NCI-H748 treated with DMSO at 0.1 percent for 48 hours (cell line): Measurements from ENCODE around the gene RNF212B.
"Not testable (repeated sequence)": the region's sequence is repeated elsewhere in the genome, so short reads cannot be mapped to it uniquely, and the experiment has no call there.

Experiments
- DNase-seq: peaks from one replicate; lab custom pipeline; 2025; lab: John Stamatoyannopoulos, UW

The RNF212B gene, protein sequence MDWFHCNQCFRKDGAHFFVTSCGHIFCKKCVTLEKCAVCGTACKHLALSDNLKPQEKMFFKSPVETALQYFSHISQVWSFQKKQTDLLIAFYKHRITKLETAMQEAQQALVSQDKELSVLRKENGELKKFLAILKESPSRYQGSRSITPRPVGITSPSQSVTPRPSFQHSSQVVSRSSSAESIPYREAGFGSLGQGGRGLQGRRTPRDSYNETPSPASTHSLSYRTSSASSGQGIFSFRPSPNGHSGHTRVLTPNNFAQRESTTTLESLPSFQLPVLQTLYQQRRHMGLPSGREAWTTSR

DNA sequence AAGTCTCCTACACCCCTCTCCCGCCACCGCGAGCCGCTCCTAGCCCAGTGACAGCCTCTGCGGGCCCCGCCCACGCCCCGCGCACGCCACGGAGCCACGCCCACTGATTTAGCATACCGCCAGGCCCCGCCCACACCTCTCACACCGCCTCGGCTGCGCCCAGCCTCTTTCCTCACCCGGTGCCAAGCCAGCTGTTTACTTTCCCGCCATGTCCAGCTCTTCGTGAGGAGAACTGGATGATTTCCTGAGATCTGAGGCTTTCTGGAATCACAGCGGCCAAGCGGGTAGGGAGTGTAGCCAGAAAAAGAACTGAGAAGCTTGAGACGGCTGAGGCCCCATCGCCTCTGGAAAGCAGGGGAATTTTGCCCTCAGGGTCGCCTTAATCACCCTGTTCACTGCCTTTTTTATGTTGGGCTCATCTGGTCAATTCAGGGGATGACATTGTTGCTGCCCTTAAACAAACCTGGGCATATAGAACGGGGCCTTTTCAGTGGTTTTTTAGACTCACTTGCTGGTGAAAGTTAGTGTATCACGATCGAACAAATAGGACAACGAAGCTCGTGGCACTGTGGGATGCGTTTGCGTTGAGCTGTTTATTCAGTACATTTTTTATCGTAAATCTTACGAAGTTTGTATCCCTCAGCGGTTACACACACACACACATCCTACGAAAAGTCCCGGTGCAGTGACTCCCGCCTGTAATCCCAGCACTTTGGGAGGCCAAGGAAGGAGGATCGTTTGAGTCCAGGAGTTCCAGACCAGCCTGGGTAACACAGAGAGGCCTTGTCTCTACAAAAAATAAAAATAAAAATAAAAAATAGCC is at the start of gene RNF212B:
Gene RNF212B, plus strand, starts transcription at position 165 of the 823 bp plus-strand sequence. CDS start 2,410 bp downstream, outside the sequence.
- peak; percentile 77 for DNase-seq

DNA sequence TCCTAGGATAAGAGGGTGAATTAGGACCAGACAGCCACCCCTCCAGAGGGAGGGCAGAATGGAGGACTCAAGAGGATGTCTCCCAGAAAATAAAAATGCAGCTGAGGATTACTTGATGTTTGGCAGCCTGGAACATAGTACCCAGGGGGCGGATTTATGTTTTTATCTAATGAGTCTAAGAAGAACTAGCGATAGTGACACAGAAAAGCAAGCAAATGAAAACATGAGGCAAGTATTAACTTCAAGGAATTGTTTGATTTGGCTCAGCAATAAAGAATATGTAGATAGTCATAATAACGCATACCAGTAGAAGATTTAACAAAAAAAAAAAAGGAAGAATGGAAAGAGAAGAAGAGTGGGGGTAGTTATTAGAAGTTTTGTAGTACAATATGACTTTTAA is 44.3 kb upstream of the RNF212B start:
- DNase-seq: no peak

DNA sequence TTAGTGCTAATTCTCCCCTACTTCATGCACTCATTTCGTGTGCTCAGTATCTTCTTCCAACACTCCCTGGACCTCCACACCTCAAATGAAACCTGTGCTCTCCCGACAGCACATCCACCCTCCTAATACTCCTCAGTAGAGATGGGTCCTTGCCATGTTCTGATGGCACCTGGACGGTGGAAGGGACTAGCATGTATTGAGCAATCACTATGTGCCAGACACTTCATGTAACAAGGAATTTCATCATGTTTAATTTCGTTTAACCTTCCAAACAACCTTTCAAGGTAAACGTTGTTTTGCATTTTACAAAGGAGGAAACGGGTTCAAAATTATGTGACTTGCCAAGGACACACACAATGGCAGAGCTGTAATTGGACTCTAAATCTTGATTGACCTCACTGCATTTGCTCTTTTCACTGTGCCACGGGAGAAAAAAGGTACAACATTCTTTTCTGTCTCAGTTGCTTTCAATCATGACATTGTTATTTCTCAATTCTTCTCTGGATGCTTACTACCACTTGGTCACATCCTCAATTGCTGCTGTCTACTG is 42.1 kb upstream of the RNF212B start:
- no peak for DNase-seq

DNA sequence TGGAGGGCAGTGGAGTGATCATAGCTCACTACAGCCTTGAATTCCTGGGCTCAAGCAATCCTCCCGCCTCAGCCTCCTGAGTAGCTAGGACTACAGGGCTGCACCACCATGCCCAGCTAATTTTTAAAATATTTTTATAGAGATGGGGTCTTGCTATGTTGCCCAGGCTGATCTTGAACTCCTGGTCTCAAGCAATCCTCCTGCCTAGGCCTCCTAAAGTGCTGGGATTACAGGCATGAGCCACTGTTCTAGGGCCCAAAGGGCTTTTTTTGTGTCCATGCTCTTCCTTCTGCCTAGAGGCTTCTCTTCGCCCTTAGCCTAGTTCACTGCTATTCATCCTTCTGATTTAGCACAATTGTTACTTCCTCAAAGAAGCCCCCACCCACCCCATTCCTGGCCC is 41.2 kb upstream of the RNF212B start:
- DNase-seq: not testable (repeated sequence)

DNA sequence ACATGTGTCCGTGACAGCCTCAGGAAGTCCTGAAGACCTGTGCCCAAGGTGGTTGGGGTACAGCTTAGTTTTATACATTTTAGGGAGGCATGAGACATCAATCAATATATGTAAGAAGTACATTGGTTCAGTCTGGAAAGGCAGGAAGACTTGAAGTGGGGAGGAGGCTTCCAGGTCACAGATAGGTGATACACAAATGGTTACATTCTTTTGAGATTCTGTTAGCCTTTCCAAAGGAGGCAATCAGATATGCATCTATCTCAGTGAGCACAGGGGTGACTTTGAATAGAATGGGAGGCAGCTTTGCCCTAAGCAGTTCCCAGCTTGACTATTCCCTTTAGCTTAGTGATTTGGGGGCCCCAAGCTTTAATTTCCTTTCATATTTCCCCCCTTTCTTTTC is 38.6 kb upstream of the RNF212B start:
- not testable (repeated sequence) for DNase-seq

DNA sequence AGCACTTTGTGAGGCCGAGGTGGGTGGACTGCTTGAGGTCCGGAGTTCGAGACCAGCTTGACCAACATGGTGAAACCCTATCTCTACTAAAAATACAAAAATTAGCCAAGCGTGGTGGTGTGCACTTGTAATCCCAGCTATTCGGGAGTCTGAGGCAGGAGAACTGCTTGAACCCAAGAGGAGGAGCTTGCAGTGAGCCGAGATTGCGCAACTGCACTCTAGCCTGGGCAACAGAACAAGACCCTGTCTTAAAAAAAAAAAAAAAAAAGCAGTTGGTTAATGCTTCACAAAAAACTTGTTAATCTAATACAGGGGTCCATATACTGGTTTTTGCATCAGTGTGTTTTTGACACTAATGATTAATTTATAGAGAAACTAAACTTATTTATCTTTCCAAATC is 35.7 kb upstream of the RNF212B start:
- no peak for DNase-seq

DNA sequence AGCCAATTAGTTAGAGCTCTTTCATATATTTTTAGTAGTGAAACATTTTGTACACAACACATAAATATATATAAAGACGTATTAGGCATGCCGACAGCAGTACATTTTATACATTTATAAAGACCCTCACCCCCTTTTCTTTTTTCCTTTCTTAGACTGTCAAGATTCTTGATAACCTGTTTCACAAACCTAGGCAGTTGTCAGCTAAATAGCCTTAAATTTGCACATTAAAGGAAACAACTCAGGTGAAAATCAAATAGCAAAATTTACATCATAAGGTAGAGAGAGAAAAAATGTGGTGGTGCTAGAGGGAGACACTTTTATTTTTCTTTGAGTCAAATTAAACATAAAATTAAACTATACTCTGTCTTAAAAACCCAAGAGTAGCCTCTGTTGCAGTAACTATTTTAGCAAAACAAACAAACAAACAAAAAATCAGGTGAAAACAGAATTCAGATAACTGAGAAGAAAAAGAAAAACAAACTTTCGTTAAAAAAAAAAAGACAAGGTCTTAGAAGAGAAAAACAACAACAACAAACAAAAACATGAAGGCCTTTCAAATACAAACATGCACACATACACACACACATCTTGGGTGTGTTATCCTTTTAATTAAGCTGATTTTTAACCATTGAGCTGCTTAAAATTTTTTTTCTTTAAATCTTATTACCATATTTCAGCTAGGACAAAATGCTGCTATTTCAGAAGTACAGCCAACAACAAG is 31.2 kb upstream of the RNF212B start:
- DNase-seq: no peak

DNA sequence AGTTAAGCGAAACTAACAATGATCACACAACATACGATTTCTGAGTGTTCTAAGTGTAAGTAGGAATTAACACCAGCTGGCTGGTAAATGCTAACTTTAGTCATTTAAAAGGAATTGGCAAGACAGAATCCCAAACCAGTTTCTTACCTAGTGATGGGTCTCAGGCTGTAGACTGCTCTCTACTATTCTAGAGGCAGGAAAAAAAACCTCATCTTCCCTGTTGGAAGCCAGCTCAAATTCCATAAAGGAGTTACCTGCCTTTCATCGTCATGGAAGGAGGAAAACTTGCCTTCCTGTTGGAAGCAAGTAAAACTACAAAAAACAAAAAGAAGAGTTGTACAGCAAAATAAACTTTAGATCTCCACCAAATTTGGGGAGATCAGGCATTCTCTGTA is 30.6 kb upstream of the RNF212B start:
- DNase-seq: no peak

DNA sequence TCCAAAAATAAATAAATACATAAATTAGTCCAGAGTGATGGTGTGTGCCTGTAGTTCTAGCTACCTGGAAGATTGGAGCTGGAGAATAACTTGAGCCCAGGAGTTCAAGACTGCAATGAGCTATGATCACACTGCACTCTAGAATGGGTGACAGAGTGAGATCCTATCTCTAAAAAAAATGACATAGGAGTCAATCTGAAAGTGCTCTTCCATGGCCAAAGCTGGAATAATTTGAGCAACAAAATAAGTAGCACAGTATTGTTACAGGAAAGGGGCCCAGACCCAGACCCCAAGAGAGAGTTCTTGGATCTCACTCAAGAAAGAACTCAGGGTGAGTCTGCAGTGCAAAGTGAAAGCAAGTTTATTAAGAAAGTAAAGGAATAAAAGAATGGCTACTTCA is 29.4 kb upstream of the RNF212B start:
- DNase-seq: no peak

DNA sequence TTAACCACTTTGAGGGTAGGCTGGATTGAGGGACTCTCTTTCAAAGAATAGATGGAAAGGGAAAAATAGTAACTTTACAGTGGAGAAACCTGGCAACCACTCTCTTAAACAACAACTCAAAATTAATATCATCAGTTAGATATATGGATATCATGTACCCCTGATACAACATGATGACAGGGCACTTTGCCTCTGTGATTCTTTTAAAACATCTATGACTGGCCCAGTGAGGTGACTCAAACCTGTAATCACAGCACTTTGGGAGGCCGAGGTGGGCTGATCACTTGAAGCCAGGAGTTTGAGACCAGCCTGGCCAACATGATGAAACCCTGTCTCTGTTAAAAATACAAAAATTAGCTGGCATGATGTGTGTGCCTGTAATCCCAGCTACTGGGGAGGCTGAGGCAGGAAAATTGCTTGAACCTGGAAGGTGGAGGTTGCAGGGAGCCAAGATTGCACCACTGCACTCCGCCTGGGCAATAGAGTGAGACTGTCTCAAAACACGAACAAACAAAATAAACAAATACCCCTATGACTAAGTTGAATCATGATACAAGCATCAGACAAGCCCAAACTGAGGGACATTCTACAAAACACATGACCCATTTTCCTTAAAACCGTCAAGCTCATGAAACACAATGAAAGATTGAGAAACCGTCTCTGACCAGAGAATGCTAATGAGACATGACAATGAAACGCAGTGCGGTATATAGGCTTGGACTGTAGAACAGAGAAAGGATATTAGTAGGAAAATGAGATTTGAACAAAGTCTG is 27.9 kb upstream of the RNF212B start:
- no peak for DNase-seq

DNA sequence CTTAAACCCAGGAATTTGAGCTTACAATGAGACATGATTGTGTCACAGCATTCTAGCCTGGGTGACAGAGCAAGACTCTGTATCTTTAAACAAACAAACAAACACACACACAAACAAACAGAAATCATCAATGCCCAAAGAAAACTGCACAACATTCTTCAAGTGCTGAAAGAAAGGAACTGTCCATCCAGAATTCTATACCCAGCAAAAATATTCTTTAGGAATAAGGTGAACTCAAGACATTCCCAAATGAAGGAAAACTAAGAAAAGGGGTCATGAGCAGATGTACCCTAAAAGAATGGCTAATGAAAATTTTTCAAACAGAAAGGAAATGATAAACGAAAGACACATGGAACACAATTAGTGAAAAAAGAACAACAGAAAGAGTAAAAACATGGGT is 22.3 kb upstream of the RNF212B start:
- no peak for DNase-seq

DNA sequence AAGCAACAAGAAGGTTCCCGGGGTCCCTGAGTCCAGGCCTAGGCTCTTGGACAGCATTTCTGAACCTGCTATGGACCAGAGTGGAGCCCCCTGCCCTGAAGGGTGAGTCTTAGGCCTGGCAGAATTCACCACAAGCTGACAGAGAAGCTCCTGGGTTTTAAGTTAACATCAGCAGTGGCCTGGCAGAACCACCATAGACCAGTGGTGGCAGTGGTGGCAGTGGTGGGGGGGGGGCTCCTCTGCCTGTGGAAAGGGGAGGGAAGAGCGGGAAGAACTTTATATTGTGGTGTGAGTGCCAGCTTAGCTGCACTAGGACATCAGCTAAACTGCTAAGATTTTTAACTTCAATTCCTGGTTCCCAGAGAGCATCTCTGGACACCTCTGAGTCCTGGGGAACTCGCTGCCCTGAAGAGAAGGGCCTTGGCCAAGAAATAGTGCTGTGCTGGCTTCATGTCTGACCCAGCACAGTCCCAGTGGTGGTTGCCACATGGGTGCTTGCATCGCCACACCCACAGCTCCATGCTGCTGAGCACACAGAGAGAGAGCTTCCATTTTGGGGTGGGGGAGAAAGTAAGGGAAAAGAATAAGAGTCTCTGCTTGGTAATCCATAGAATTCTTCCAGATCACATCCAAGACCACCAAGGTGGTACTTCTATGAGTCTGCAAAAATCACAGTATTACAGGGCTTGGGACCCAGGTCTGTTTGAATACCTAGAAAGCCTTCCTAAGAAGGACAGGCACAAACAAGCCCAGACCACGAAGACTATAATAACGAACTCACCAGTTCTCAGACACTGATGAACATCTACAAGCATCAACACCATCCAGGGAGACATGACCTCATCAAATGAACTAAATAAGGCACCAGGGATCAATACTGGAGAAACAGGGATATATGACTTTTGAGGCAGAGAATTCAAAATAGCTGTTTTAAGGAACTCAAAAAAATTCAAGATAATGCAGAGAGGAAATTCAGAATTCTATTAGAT is 20.4 kb upstream of the RNF212B start:
- DNase-seq: no peak

DNA sequence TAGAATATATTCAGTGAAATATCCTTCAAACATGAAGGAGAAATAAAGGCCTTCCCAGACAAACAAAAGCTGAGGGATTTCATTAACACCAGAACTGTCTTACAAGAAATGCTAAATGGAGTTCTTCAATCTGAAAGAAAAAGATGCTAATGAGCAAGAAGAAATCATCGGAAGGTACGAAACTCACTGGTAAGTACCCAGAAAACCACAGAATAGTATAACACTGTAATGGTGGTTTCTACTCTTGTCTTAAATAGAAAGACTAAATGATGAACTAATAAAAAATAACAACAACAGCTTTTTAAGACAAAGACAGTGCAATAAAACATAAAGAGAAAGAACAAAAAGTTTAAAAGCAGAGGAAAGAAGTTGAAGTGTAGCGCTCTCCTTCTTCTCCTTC is 18.7 kb upstream of the RNF212B start:
- DNase-seq: no peak

DNA sequence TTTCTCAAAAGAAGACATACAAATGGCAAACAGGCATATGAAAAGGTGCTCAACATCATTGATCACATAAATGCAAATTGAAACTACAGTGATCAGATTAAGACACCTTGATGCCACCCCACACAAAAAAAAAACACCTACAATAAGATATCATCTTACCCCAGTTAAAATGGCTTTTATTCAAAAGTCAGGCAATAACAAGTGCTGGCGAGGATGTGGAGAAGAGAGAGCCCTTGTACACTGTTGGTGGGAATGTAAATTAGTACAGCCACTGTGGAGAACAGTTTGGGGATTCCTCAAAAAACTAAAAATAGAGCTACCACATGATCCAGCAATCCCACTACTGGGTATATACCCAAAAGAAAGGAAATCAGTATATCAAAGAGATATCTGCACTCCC is 12.8 kb upstream of the RNF212B start:
- DNase-seq: not testable (repeated sequence)

DNA sequence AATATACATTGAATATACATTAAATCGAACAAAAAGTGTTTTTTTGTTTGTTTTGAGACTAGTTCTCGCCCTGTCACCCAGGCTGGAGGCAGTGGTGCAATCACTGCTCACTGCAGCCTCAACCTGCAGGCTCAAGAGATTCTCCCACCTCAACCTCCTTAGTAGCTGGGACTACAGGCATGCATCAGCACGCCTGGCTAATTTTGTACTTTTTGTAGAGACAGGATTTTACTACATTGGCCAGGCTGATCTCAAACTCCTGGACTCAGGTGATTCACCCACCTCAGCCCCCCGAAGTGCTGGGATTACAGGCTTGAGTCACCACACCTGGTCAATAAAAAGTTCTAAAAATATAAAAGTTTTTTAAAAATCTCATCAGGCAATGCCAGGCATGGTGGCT is 10.2 kb upstream of the RNF212B start:
- DNase-seq: no peak

DNA sequence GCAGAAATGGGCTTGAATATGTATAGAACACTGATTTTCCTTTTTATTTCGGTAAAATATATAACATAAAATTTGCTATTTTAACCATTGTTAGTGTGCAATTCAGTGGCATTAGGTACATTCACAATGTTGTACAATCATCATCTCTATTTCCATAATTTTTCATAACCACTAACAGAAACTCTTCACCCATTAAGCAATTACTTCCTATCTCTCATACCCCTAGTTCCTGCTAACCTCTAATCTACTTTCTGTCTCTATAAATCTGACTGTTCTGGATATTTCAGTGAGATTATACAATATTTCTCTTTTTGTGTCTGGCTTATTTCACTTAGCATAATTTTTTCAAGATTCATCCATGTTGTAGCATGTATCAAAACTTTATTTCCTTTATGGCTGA is 8.9 kb upstream of the RNF212B start:
- DNase-seq: no peak

DNA sequence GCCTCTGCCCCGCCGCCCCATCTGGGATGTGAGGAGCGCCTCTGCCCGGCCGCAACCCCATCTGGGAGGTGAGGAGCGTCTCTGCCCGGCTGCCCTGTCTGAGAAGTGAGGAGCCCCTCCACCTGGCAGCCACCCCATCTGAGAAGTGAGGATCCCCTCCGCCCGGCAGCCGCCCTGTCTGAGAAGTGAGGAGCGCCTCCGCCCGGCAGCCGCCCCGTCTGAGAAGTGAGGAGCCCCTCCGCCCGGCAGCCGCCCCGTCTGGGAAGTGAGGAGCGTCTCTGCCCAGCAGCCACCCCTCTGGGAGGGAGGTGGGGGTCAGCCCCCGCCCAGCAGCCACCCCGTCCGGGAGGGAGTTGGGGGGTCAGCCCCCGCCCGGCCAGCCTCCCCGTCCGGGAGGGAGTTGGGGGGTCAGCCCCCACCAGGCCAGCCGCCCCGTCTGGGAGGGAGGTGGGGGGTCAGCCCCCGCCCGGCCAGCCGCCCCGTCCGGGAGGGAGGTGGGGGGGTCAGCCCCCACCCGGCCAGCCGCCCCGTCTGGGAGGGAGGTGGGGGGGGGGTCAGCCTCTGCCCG is 5.4 kb upstream of the RNF212B start:
- DNase-seq: not testable (repeated sequence)

DNA sequence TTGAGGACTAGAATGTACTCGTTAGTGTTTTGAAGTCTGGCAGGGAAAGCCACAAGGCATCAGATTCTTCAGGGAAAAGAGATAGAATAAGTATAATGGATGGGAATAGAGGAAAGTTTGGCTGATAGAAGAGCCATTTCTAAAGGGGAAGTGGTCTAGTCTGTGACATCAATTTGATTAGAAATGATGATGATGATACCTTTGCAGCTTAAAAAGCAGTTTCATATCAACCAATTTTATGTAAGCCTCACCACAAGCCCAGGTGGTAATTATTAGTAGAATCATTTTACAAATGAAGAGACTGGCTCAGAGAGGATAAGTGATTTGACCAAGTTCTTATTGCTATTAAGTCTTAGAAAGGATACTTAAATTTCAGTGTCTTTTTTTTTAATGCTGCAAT is 2.9 kb downstream of the RNF212B start:
- no peak for DNase-seq

DNA sequence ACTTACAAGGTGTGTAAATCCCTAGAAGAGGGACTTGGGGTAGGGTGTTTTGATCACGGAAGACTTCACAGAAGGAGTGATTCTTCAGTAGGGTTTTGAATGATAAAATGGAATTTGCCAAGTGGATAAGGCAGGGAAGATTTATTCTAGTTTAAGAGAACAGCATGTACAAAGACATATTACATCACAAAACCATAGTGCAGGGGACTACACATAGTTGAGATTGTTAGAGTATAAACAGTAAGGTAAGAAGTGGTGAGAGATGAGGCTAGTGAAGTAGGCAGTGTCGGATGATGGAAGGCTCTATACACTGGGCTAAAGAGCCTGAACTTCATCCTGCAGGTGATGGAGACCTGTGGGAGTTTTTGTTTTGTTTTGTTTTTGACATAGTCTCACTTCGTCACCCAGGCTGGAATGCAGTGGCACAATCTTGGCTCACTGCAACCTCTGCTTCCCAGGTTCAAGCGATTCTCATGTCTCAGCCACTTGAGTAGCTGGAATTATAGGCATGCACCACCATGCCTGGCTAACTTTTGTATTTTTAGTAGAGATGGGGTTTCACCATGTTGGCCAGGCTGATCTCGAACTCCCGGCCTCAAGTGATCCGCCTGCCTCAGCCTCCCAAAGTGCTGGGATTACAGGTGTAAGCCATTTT is 3.5 kb downstream of the RNF212B start:
- DNase-seq: not testable (repeated sequence)

DNA sequence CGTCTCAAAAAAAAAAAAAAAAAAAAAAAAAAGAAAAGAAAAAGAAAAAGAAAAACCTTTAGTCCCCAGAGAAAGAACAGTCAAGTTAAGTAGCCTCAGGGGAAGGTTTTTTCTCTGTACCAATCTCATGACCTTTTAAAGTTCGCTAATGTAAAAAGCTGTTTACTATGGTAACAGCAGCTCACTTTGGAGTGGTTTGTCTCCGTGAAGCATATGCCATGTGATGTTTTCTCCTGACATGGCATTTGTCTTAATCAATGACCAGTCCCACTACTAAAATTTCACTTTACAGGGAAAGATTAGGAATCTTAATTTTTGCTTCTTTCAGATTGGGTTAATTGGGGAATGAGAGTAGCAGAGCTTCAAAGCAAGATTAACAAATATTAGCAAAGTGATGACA is 4.3 kb downstream of the RNF212B start:
- no peak for DNase-seq
